ENCODE results near the gene CYTIP. TPM values are rescaled to one million over a fixed set of nuclear protein-coding genes. Genes with fewer than 3 reads are reported as not detected.

The CYTIP gene
- 1.1 TPM for total RNA-seq

GRCh38 chr2:157443795-157444640 is at the start of gene CYTIP:
CYTIP (minus strand) TSS chr2:157444089; CDS start chr2:157444020, 69 bp downstream.
- DNase-seq (ENCODE audit: low spot score) (no peak), ATAC-seq (peak; percentile 43)

GRCh38 chr2:157492189-157492773 is 48.4 kb upstream of the CYTIP start:
- DNase-seq (ENCODE audit: low spot score): peak; percentile 73
- ATAC-seq: peak; percentile 77

- DNase-seq (ENCODE audit: low spot score): no peak
- ATAC-seq: no peak
These were observed 46.1 kb upstream of the CYTIP start for GRCh38 chr2:157489983-157490382.

- DNase-seq (ENCODE audit: low spot score): peak; percentile 89
- ATAC-seq: peak; percentile 98
These were observed 45.0 kb upstream of the CYTIP start for GRCh38 chr2:157488877-157489276.

GRCh38 chr2:157487747-157488146 is 43.9 kb upstream of the CYTIP start:
- ATAC-seq: no peak
- no peak for DNase-seq (ENCODE audit: low spot score)

GRCh38 chr2:157487271-157487610 is 43.4 kb upstream of the CYTIP start:
- DNase-seq (ENCODE audit: low spot score): no peak
- ATAC-seq: no peak

GRCh38 chr2:157486596-157487270 is 42.8 kb upstream of the CYTIP start:
- DNase-seq (ENCODE audit: low spot score): no peak
- ATAC-seq: no peak

- DNase-seq (ENCODE audit: low spot score): peak; percentile 91
- ATAC-seq: peak; percentile 98
These were observed 36.5 kb upstream of the CYTIP start for GRCh38 chr2:157480182-157480961.

GRCh38 chr2:157479081-157480027 is 35.5 kb upstream of the CYTIP start:
- DNase-seq (ENCODE audit: low spot score) (no peak), ATAC-seq (no peak)

- no peak for ATAC-seq
- no peak for DNase-seq (ENCODE audit: low spot score)
These were observed 34.0 kb upstream of the CYTIP start for GRCh38 chr2:157477919-157478318.

GRCh38 chr2:157476953-157477709 is 33.2 kb upstream of the CYTIP start:
- ATAC-seq (no peak), DNase-seq (ENCODE audit: low spot score) (no peak)

GRCh38 chr2:157475722-157476390 is 32.0 kb upstream of the CYTIP start:
- ATAC-seq (no peak), DNase-seq (ENCODE audit: low spot score) (no peak)

- no peak for DNase-seq (ENCODE audit: low spot score)
- ATAC-seq: no peak
These were observed 29.7 kb upstream of the CYTIP start for GRCh38 chr2:157473581-157473980.

GRCh38 chr2:157471078-157471477 is 27.2 kb upstream of the CYTIP start:
- DNase-seq (ENCODE audit: low spot score) (no peak), ATAC-seq (no peak)

- DNase-seq (ENCODE audit: low spot score) (no peak), ATAC-seq (no peak)
These were observed 26.4 kb upstream of the CYTIP start for GRCh38 chr2:157470321-157470720.

GRCh38 chr2:157469726-157470125 is 25.8 kb upstream of the CYTIP start:
- DNase-seq (ENCODE audit: low spot score): no peak
- ATAC-seq: no peak

- no peak for DNase-seq (ENCODE audit: low spot score)
- no peak for ATAC-seq
These were observed 25.2 kb upstream of the CYTIP start for GRCh38 chr2:157468931-157469708.

GRCh38 chr2:157466764-157467163 is 22.9 kb upstream of the CYTIP start:
- DNase-seq (ENCODE audit: low spot score) (no peak), ATAC-seq (no peak)
